A204.1 (cell line): ENCODE data around the gene MGMT.

ENCODE experiments used
- FAIRE-seq: peaks from 2 replicates; lab custom pipeline; 2012; peaks lifted over from hg19 to GRCh38; lab: Jason Lieb, UNC

MGMT gene

GRCh38 chr10:129764011-129764900 is 297.2 kb downstream of the MGMT start:
- FAIRE-seq: no peak

- FAIRE-seq: no peak
These were observed 298.0 kb downstream of the MGMT start for GRCh38 chr10:129764901-129765663.

DNA sequence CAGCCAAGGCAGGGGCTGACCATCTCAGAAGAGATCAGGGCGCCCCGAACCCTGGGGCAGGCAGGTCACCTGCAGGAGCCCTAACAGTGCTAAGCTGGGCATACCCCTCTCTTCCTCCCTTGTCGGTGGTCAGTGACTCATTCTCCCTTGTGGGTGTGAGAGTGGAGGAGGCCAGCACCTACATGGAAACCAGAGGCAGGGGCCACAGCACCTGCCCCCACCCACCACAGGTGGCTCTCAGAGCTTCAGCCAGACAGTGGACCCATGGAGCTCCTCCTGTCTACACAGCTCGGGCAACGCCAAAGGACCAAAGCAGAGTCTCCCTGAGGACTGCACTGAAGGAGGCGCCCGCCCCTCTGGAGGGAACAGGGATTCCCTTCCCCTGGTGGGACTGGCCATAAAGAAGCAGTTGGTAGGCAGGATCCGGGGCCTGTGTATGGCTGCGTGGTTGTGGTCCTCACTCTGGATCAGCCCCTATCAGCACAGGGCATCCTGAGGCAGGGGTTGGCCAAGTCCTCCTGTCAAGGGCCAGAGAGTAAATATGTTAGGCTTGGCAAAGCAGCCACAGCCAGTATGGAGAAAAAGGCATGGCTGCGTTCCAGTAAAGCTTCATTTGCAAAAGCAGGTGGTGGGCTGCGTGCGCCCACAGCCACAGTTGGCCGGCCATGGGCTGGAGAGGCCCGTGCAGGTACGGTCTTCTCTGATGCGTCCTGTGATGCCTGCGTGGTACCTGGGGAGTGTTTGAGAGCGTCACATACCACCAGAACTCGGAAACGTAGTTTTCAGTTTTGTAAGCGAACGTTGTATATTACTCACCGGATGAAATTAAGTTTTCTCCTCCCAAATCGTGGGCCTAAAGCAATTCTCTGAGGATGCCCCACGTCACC is 298.9 kb downstream of the MGMT start:
- no peak for FAIRE-seq

DNA sequence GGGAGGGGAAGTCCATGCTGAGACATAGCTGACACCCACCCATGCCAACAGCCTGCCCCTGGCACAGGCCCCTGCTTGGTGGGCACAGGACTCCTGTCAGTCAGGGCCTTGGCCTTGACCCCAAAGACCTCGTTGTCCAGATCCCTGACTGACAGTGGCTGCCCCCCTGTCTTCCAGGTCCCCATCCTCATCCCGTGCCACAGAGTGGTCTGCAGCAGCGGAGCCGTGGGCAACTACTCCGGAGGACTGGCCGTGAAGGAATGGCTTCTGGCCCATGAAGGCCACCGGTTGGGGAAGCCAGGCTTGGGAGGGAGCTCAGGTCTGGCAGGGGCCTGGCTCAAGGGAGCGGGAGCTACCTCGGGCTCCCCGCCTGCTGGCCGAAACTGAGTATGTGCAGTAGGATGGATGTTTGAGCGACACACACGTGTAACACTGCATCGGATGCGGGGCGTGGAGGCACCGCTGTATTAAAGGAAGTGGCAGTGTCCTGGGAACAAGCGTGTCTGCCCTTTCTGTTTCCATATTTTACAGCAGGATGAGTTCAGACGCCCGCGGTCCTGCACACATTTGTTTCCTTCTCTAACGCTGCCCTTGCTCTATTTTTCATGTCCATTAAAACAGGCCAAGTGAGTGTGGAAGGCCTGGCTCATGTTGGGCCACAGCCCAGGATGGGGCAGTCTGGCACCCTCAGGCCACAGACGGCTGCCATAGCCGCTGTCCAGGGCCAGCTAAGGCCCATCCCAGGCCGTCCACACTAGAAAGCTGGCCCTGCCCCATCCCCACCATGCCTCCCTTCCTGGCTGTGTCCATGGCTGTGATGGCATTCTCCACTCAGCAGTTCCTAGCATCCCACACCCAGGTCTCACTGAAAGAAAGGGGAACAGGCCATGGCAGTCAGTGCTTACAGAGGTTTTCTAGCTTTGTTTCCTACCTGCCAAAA is 299.8 kb downstream of the MGMT start:
- no peak for FAIRE-seq

DNA sequence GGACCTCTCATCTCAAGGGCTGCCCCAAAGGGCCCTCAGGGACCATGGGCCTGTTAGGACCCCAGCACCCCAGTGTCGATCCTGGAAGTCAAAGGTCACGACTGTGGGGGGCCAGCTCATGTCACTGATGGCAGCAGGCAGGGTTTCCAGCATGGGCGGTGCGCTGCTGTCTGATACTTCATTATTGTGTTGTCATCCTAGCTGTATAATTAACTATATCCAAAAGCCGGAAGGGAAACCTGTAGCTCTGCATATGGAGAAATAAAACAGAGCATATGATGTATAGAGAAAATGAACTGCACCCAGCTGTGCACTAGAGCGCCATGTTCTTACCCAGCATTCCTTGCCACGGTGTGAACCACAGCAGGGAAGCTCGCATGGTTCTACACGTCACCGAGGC is 300.7 kb downstream of the MGMT start:
- no peak for FAIRE-seq

- FAIRE-seq: no peak
These were observed 301.7 kb downstream of the MGMT start for GRCh38 chr10:129768437-129769355.

DNA sequence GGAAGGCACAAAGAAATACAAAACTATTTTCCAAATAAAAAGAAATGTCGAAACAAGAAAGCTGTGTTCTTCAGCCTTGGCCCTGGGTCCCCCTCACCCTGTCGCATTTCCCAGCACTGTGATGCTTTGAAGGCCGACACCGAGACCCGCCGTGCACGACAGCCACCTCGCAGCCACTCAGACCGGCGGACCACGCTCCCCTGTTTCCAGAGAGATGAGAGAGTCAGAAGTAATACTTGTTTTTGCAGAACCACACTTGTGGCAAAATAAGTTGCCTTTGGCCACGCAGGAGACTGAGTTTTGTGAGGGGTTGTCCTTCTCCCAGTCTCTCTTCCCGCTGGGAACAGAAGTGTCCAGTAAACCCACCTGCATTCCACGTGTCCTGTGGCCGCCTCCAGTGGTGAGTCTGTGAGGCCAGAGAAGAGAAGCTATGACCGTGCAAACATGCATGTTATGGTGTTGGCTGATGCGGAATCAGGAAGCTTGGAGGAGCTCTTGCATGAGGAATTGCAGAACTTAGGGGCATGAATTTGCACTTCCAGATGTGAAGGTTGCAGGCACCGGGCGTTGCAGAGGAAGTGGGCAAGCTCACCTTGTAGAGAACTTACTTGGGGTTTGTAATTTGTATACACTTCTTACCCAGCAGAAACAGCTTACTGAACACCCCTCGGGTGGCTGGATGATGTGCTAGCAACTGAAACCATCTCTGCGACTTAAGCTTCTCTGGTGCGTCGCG is 302.5 kb downstream of the MGMT start:
- FAIRE-seq: no peak

DNA sequence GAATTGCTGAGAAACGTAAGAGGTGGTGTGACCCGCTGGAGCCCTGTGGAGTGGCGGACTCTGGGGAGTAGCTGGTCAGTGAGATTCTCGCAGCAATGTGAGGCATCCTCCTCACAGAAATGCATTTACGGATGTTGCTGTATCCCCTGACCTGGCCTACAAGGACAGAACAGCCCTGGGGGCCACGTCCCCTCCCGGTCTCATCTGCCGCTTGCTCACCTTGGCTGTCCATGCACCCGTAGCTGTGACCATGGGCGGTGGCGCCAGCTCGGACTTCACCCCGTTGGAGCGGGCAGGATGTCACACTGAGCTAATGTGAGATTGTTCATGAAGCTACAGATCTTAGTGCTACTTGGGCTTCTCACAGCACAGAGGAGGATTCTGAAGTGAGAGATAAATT is 303.2 kb downstream of the MGMT start:
- FAIRE-seq: no peak

GRCh38 chr10:129771024-129771423 is 304.0 kb downstream of the MGMT start:
- no peak for FAIRE-seq

GRCh38 chr10:129771576-129771975 is 304.5 kb downstream of the MGMT start:
- no peak for FAIRE-seq

DNA sequence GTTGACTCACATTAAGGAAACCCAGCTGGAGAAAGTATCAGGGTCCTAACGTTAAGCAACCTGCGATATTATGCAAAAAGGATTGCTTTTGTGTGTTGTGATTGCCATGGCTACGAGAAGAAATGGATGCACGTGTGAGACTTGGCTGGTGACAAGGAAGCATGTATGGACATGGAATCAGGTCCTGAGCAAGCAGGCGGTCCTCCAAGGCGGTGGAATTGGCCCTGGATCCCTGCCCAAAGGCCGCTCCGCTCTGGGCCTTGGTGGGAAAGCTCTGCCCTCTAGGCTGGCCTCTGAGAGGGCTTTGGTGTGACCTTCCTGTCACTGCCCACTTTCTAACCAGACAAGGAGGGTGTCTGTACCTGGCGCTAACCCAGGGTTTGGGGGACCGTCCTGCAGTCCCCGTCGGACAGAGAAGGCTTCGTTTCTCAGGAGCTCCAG is 305.0 kb downstream of the MGMT start:
- FAIRE-seq: no peak

GRCh38 chr10:129772468-129773358 is 305.7 kb downstream of the MGMT start:
- FAIRE-seq: no peak

GRCh38 chr10:129773359-129773990 is 306.4 kb downstream of the MGMT start:
- no peak for FAIRE-seq

GRCh38 chr10:129774082-129774735 is 307.2 kb downstream of the MGMT start:
- FAIRE-seq: no peak

DNA sequence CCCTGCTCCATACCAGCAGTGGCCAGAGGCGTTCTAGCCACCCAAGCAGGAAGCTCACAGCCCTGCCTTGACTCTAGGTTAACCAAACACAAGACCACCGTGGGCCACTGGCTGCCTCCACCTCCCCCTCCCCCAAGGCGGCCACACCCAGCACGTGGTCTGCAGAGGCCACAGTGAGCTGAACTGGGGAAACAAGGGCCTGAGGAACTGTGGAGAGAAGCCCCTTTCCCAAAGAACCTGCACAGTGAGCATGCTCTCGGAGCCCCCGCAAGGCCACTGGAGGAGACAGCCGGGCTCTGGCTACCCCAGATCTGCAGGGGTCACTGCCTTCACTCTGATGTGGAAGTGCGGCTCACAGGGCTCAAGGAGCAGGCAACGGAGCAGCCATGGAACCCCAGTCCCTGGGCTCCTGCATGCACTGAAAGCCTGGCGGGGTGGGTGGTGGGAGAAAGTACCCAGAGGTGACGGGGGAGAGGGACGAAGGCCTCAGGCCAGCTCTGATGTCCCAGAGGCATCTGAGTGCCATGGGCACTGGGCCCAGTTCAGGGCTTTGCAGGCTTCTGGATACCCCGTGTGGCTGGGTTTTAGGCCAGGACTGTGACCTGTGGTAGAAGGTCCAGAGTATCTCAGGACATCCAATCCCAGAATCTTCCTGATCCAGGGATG is 307.8 kb downstream of the MGMT start:
- no peak for FAIRE-seq

DNA sequence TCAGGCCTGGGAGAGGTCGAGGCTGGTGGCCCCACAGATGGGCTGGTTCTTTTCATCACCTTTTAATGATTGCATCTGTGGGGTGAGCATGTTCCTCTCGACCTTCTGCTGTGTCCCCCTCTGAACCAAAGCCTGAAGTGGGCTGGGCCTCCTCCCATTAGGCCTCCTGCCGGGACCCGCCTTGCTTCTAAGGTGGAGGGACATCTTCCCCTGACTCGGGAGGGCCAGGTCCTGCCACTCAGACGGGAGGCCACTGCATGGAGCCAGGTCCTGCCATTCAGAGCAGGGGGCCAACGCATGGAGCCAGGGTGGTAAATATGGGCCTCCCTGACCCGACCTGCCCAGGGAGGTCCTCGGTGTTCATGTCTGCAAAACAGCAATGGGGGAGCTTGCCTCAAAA is 308.6 kb downstream of the MGMT start:
- FAIRE-seq: no peak

DNA sequence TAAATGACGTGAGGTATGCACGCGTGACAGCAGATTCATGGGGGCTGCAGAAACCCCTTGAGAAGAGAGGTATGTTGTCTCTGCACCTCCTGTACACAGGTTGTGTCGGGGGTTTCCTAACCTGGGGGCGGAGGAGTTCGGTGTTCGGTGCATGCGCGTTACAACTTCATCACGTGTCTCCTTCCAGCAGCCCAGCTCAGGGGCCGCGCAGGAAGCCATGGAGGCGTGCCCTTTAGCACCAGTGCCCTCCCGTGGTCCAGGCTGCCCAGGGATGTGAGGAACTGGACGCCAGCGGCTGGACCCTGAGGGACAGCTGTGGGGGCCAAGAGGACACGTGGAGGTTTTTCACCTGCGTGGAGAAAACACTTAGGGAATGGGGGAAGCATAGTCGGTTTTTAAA is 310.6 kb downstream of the MGMT start:
- FAIRE-seq: no peak
